Neuronal stem cell (in vitro differentiated cells): ENCODE measurements around the gene BCDIN3D.
A peak's percentile ranks its signal among the peaks of the same experiment; 100 is the strongest.

Source experiments
- DNase-seq: peaks from one replicate; pipeline ENCODE4 v3.0.0-alpha.2; 2013; ENCODE audit warnings: low spot score
- H2AFZ ChIP-seq: one replicate; pipeline ENCODE4 v1.6.1; 2013; ENCODE audit warnings: mild to moderate bottlenecking, low read length, inconsistent platforms
- H2AK5ac ChIP-seq: 2 replicates; pipeline ENCODE4 v1.6.1; 2013; ENCODE audit warnings: low read depth, mild to moderate bottlenecking, inconsistent platforms, low read length, moderate library complexity, mixed read lengths
- H2BK120ac ChIP-seq: 2 replicates; pipeline ENCODE4 v1.6.1; 2013; ENCODE audit warnings: low read depth, mild to moderate bottlenecking, inconsistent platforms, low read length, moderate library complexity, mixed read lengths
- H2BK12ac ChIP-seq: one replicate; pipeline ENCODE4 v1.6.1; 2013; ENCODE audit warnings: low read length, inconsistent platforms
- H2BK15ac ChIP-seq: 2 replicates; pipeline ENCODE4 v1.6.1; 2013; ENCODE audit warnings: mild to moderate bottlenecking, low read length, inconsistent platforms, mixed read lengths
- H2BK5ac ChIP-seq: one replicate; pipeline ENCODE4 v1.6.1; 2013; ENCODE audit warnings: inconsistent platforms, mild to moderate bottlenecking, low read length, moderate library complexity
- H3K14ac ChIP-seq: one replicate; pipeline ENCODE4 v1.6.1; 2013; ENCODE audit warnings: low read length, inconsistent platforms
- H3K18ac ChIP-seq: 2 replicates; pipeline ENCODE4 v1.6.1; 2013; ENCODE audit warnings: low read length, inconsistent platforms
- H3K23ac ChIP-seq: 2 replicates; pipeline ENCODE4 v1.6.1; 2013; ENCODE audit warnings: low read depth, mild to moderate bottlenecking, mixed read lengths, low read length, inconsistent platforms; ENCODE audit not compliant: poor library complexity
- H3K27ac ChIP-seq: replicated peaks from 3 replicates; pipeline ENCODE4 v1.5.1; 2013; ENCODE audit warnings: low read length, inconsistent platforms
- H3K27me3 ChIP-seq, 3 experiments: 2 replicates each; pipeline ENCODE4 v1.6.1; 2013; ENCODE audit warnings: low read length in 3 of 3, mild to moderate bottlenecking in 2 of 3, inconsistent platforms in 1 of 3, low read depth in 1 of 3, mixed read lengths in 1 of 3, moderate library complexity in 1 of 3; ENCODE audit not compliant: control insufficient read depth in 3 of 3, insufficient read depth in 3 of 3
- H3K36me3 ChIP-seq, 2 donors: replicated peaks in 1 of 2; 2 replicates each; pipeline ENCODE4 v1.6.1; 2013; ENCODE audit warnings: low read length in 2 of 2; ENCODE audit not compliant: control insufficient read depth in 2 of 2, insufficient read depth in 2 of 2
- H3K4ac ChIP-seq: 2 replicates; pipeline ENCODE4 v1.6.1; 2013; ENCODE audit warnings: inconsistent platforms, mild to moderate bottlenecking, low read length, moderate library complexity
- H3K4me1 ChIP-seq, 2 donors: 1 replicate in 1 of 2; 2 replicates in 1 of 2; pipeline ENCODE4 v1.6.1; 2013; ENCODE audit warnings: low read length in 2 of 2, low read depth in 1 of 2; ENCODE audit not compliant: control insufficient read depth in 2 of 2, insufficient read depth in 1 of 2
- H3K4me2 ChIP-seq: one replicate; pipeline ENCODE4 v1.6.1; 2013; ENCODE audit warnings: mild to moderate bottlenecking, low read length, inconsistent platforms; ENCODE audit not compliant: insufficient read depth, poor library complexity, severe bottlenecking
- H3K4me3 ChIP-seq, 2 donors: 2 replicates each; pipeline ENCODE4 v1.5.1; 2013; ENCODE audit warnings: low read length in 2 of 2, mild to moderate bottlenecking in 2 of 2, inconsistent platforms in 1 of 2, moderate library complexity in 1 of 2
- H3K79me1 ChIP-seq: one replicate; pipeline ENCODE4 v1.6.1; 2013; ENCODE audit warnings: low read depth, mild to moderate bottlenecking, inconsistent platforms, low read length, moderate library complexity
- H3K9ac ChIP-seq: one replicate; pipeline ENCODE4 v1.6.1; 2013; ENCODE audit warnings: mild to moderate bottlenecking, low read depth, low read length, inconsistent platforms; ENCODE audit not compliant: poor library complexity
- H3K9me3 ChIP-seq, 2 donors: replicated peaks in 1 of 2; 2 replicates each; pipeline versions ENCODE3 to v1.6.1; 2013; ENCODE audit warnings: low read length in 2 of 2, mild to moderate bottlenecking in 2 of 2, inconsistent platforms in 1 of 2, low read depth in 1 of 2, mixed read lengths in 1 of 2, moderate library complexity in 1 of 2; ENCODE audit not compliant: control insufficient read depth in 2 of 2, insufficient read depth in 1 of 2
- H4K8ac ChIP-seq: one replicate; pipeline ENCODE4 v1.6.1; 2013; ENCODE audit warnings: low read depth, mild to moderate bottlenecking, inconsistent platforms, low read length, moderate library complexity
- H4K91ac ChIP-seq: one replicate; pipeline ENCODE4 v1.6.1; 2013; ENCODE audit warnings: low read length, low read depth, mild to moderate bottlenecking, inconsistent platforms; ENCODE audit not compliant: poor library complexity
- WGBS, 2 donors: extraction: QIAGEN DNeasy Blood & Tissue Kit; methylation state at CpG; one replicate each; pipeline ENCODE4 v1.1.7; 2013; ENCODE audit warnings: missing lambda C conversion rate in 2 of 2, mixed read lengths in 1 of 2; ENCODE audit not compliant: insufficient read length in 2 of 2, insufficient replicate concordance in 1 of 2; ENCODE audit errors: extremely low coverage in 2 of 2; 5-methylcytosine and 5-hydroxymethylcytosine counted together

The BCDIN3D gene

GRCh38 chr12:49868449-49868848 is 25.5 kb upstream of the BCDIN3D start:
- DNase-seq, result no peak
- no peak overlapping the region for H4K8ac ChIP-seq
- no peak overlapping the region for H3K4me2 ChIP-seq
- H3K18ac ChIP-seq, result peak overlapping the region; percentile 44
- H3K4me3 ChIP-seq, result no peak overlapping the region
- H3K14ac ChIP-seq, result no peak overlapping the region
- no peak overlapping the region for H2BK120ac ChIP-seq
- H2BK12ac ChIP-seq, result no peak overlapping the region
- H3K27me3 ChIP-seq, result peaks cover 0 to 67% (median 0%) of the 10 kb centered on the region in 3 experiments
- no peaks in the 10 kb centered on the region for H3K79me1 ChIP-seq
- H3K27ac ChIP-seq, result no peak overlapping the region
- no peak overlapping the region for H4K91ac ChIP-seq
- H3K4ac ChIP-seq, result no peak overlapping the region
- H2BK15ac ChIP-seq, result no peak overlapping the region
- peaks cover 0 to 5% of the 10 kb centered on the region in 2 donors for H3K4me1 ChIP-seq
- WGBS, 2 donors, result no CpG with 5 or more reads among the region's 16 CpGs
- H3K9ac ChIP-seq, result no peak overlapping the region
- no peaks in the 10 kb centered on the region for H3K9me3 ChIP-seq
- no peak overlapping the region for H2BK5ac ChIP-seq
- no peak overlapping the region for H2AFZ ChIP-seq
- H2AK5ac ChIP-seq, result peak overlapping the region; percentile 76
- H3K36me3 ChIP-seq, result no peaks in the 10 kb centered on the region
- peak overlapping the region; percentile 25 for H3K23ac ChIP-seq

GRCh38 chr12:49867570-49868341 is 24.9 kb upstream of the BCDIN3D start:
- Histone ChIP-seq H3K9me3 (no peaks in the 10 kb centered on the region), H3K4ac (no peak overlapping the region), H2BK15ac (no peak overlapping the region), H2BK120ac (no peak overlapping the region), H2AFZ (no peak overlapping the region), H3K27ac (no peak overlapping the region), H4K91ac (no peak overlapping the region), H3K4me2 (no peak overlapping the region), H3K27me3 (peaks cover 0 to 68% (median 0%) of the 10 kb centered on the region in 3 experiments), H3K36me3 (no peaks in the 10 kb centered on the region), H3K18ac (peak overlapping the region; percentile 32), H2AK5ac (peak overlapping the region; percentile 14), H3K14ac (no peak overlapping the region), H3K4me1 (peaks cover 0 to 5% of the 10 kb centered on the region in 2 donors), H2BK12ac (no peak overlapping the region), H3K79me1 (no peaks in the 10 kb centered on the region), H4K8ac (no peak overlapping the region), H3K4me3 (no peak overlapping the region), H3K9ac (peak overlapping the region; percentile 57), H2BK5ac (no peak overlapping the region), H3K23ac (no peak overlapping the region)
- DNase-seq, result no peak
- WGBS, 2 donors, result no CpG with 5 or more reads among the region's 11 CpGs

- Histone ChIP-seq H3K9me3 (no peaks in the 10 kb centered on the region), H4K8ac (no peak overlapping the region), H3K23ac (no peak overlapping the region), H3K18ac (peak overlapping the region; percentile 38), H3K4me2 (no peak overlapping the region), H4K91ac (no peak overlapping the region), H3K9ac (no peak overlapping the region), H3K4me3 (no peak overlapping the region), H2AK5ac (no peak overlapping the region), H3K27ac (no peak overlapping the region), H3K27me3 (peaks cover 0 to 66% (median 0%) of the 10 kb centered on the region in 3 experiments), H3K14ac (no peak overlapping the region), H2BK15ac (no peak overlapping the region), H2BK12ac (peak overlapping the region; percentile 59), H3K79me1 (no peaks in the 10 kb centered on the region), H2BK5ac (no peak overlapping the region), H3K36me3 (no peaks in the 10 kb centered on the region), H2AFZ (peak overlapping the region; percentile 72), H2BK120ac (no peak overlapping the region), H3K4me1 (peaks cover 0 to 1% of the 10 kb centered on the region in 2 donors), H3K4ac (no peak overlapping the region)
- WGBS, 2 donors, result no CpG with 5 or more reads among the region's 19 CpGs
- peak; percentile 74 for DNase-seq
These were observed 24.1 kb upstream of the BCDIN3D start for GRCh38 chr12:49866859-49867569.

GRCh38 chr12:49865782-49866135 is 22.9 kb upstream of the BCDIN3D start:
- Histone ChIP-seq H3K23ac (no peak overlapping the region), H3K4me1 (no peaks in the 10 kb centered on the region), H3K14ac (peak overlapping the region; percentile 47), H2AK5ac (no peak overlapping the region), H2BK15ac (no peak overlapping the region), H3K18ac (no peak overlapping the region), H3K36me3 (no peaks in the 10 kb centered on the region), H2BK12ac (no peak overlapping the region), H2AFZ (no peak overlapping the region), H3K4me2 (no peak overlapping the region), H3K9ac (no peak overlapping the region), H4K91ac (no peak overlapping the region), H3K79me1 (no peaks in the 10 kb centered on the region), H2BK120ac (no peak overlapping the region), H2BK5ac (no peak overlapping the region), H3K4me3 (no peak overlapping the region), H3K9me3 (no peaks in the 10 kb centered on the region), H4K8ac (no peak overlapping the region), H3K4ac (no peak overlapping the region), H3K27ac (no peak overlapping the region), H3K27me3 (peaks cover 0 to 65% (median 0%) of the 10 kb centered on the region in 3 experiments)
- DNase-seq, result no peak
- WGBS, 2 donors, result no CpG with 5 or more reads among the region's 8 CpGs
